ENCODE data around the gene STXBP4. TPM values are rescaled to one million over a fixed set of nuclear protein-coding genes. Genes with fewer than 3 reads are reported as not detected.

The STXBP4 gene
- total and polyA plus RNA-seq, 7 experiments from 2014 or later = 3.2 to 12.1 (median 8.6) TPM

GRCh38 chr17:55089256-55089655 is 120.7 kb downstream of the STXBP4 start:
- intact Hi-C loops (cut with micrococcal nuclease) = no loop called here
- DNase-seq (no peak), ATAC-seq (no peak)
- Mint-ChIP-seq H3K4me3 (no peak overlapping the region), H3K27ac (no peak overlapping the region), H3K9me3 (no peaks in the 10 kb centered on the region), H3K4me1 (peaks cover 0 to 22% (median 0%) of the 10 kb centered on the region in 7 donors), H3K36me3 (peaks cover 0 to 33% (median 13%) of the 10 kb centered on the region in 5 donors), H3K27me3 (no peaks in the 10 kb centered on the region)
- Histone ChIP-seq H3K36me3 (ENCODE audit: control insufficient read depth in 2 of 3, insufficient read depth in 3 of 3, low read length in 3 of 3) (no peaks in the 10 kb centered on the region), H3K9me3 (ENCODE audit: control insufficient read depth in 2 of 3, low read length in 3 of 3) (no peaks in the 10 kb centered on the region), H3K27ac (ENCODE audit: low read depth, low read length) (no peak overlapping the region), H3K4me3 (ENCODE audit: low read length) (no peak overlapping the region), H3K4me1 (ENCODE audit: control insufficient read depth in 2 of 2, insufficient read depth in 2 of 2, low read length in 2 of 2) (peaks cover 0 to 25% of the 10 kb centered on the region in 2 donors), H3K27me3 (ENCODE audit: control insufficient read depth in 2 of 2, insufficient read depth in 2 of 2, low read length in 2 of 2) (no peaks in the 10 kb centered on the region)
- POLR2A ChIA-PET = no interaction called here
- CTCF ChIA-PET = no interaction called here

- Histone ChIP-seq H3K9me3 (ENCODE audit: control insufficient read depth in 2 of 3, low read length in 3 of 3) (no peaks in the 10 kb centered on the region), H3K36me3 (ENCODE audit: control insufficient read depth in 2 of 3, insufficient read depth in 3 of 3, low read length in 3 of 3) (no peaks in the 10 kb centered on the region), H3K27ac (ENCODE audit: low read depth, low read length) (no peak overlapping the region), H3K4me1 (ENCODE audit: control insufficient read depth in 2 of 2, insufficient read depth in 2 of 2, low read length in 2 of 2) (peaks cover 0 to 25% of the 10 kb centered on the region in 2 donors), H3K27me3 (ENCODE audit: control insufficient read depth in 2 of 2, insufficient read depth in 2 of 2, low read length in 2 of 2) (no peaks in the 10 kb centered on the region), H3K4me3 (ENCODE audit: low read length) (no peak overlapping the region)
- Mint-ChIP-seq H3K4me3 (peak overlapping the region in 1 of 10 donors; percentile 47), H3K27ac (peak overlapping the region in 2 of 9 donors; percentile 41 to 87), H3K9me3 (no peaks in the 10 kb centered on the region), H3K36me3 (peaks cover 0 to 33% (median 13%) of the 10 kb centered on the region in 5 donors), H3K4me1 (peaks cover 0 to 22% (median 0%) of the 10 kb centered on the region in 7 donors), H3K27me3 (no peaks in the 10 kb centered on the region)
- CTCF ChIA-PET = interaction anchor here (0.7 kb wide), 2 partner anchors 9 to 627 kb away, joined by 3 read pairs; no protein-coding TSS in a partner anchor
- POLR2A ChIA-PET = no interaction called here
- peak in 1 of 9 donors; percentile 22 for DNase-seq
- ATAC-seq = peak; percentile 58
- intact Hi-C loops (cut with micrococcal nuclease) = loop anchor here in 1 of 2 donors (5.0 kb wide), 1 partner anchor 53 kb away; no protein-coding TSS in a partner anchor
Observed at GRCh38 chr17:55090079-55090492, 121.5 kb downstream of the STXBP4 start.

- H3K27ac ChIP-seq (ENCODE audit: low read depth, low read length) = no peak overlapping the region
- Mint-ChIP-seq H3K27ac (no peak overlapping the region), H3K27me3 (no peaks in the 10 kb centered on the region), H3K9me3 (no peaks in the 10 kb centered on the region), H3K4me3 (no peak overlapping the region), H3K36me3 (peaks cover 0 to 16% (median 7%) of the 10 kb centered on the region in 5 donors), H3K4me1 (peaks cover 0 to 22% (median 0%) of the 10 kb centered on the region in 7 donors)
- no peaks in the 10 kb centered on the region for H3K27me3 ChIP-seq (ENCODE audit: control insufficient read depth in 2 of 2, insufficient read depth in 2 of 2, low read length in 2 of 2)
- no peak overlapping the region for H3K4me3 ChIP-seq (ENCODE audit: low read length)
- DNase-seq (no peak), ATAC-seq (no peak)
- POLR2A ChIA-PET = no interaction called here
- peaks cover 0 to 25% of the 10 kb centered on the region in 2 donors for H3K4me1 ChIP-seq (ENCODE audit: control insufficient read depth in 2 of 2, insufficient read depth in 2 of 2, low read length in 2 of 2)
- no peaks in the 10 kb centered on the region for H3K36me3 ChIP-seq (ENCODE audit: control insufficient read depth in 2 of 3, insufficient read depth in 3 of 3, low read length in 3 of 3)
- H3K9me3 ChIP-seq (ENCODE audit: control insufficient read depth in 2 of 3, low read length in 3 of 3) = no peaks in the 10 kb centered on the region
- intact Hi-C loops (cut with micrococcal nuclease) = loop anchor here in 1 of 2 donors (5.0 kb wide), 1 partner anchor 56 kb away; no protein-coding TSS in a partner anchor
- CTCF ChIA-PET = no interaction called here
Observed at GRCh38 chr17:55093353-55093752, 124.8 kb downstream of the STXBP4 start.

GRCh38 chr17:55098765-55099164 is 130.2 kb downstream of the STXBP4 start:
- ChIA-PET POLR2A (no interaction called here), CTCF (no interaction called here)

GRCh38 chr17:55110521-55110920 is 142.0 kb downstream of the STXBP4 start:
- Histone ChIP-seq H3K9me3 (ENCODE audit: control insufficient read depth in 2 of 3, low read length in 3 of 3) (no peaks in the 10 kb centered on the region), H3K27ac (ENCODE audit: low read depth, low read length) (no peak overlapping the region), H3K4me1 (ENCODE audit: control insufficient read depth in 2 of 2, insufficient read depth in 2 of 2, low read length in 2 of 2) (no peaks in the 10 kb centered on the region), H3K36me3 (ENCODE audit: control insufficient read depth in 2 of 3, insufficient read depth in 3 of 3, low read length in 3 of 3) (no peaks in the 10 kb centered on the region), H3K27me3 (ENCODE audit: control insufficient read depth in 2 of 2, insufficient read depth in 2 of 2, low read length in 2 of 2) (no peaks in the 10 kb centered on the region), H3K4me3 (ENCODE audit: low read length) (no peak overlapping the region)
- CTCF ChIA-PET = no interaction called here
- Mint-ChIP-seq H3K27me3 (no peaks in the 10 kb centered on the region), H3K9me3 (peaks cover 0 to 18% (median 8%) of the 10 kb centered on the region in 11 donors), H3K36me3 (peaks cover 2 to 39% (median 25%) of the 10 kb centered on the region in 5 donors), H3K4me3 (no peak overlapping the region), H3K4me1 (no peaks in the 10 kb centered on the region), H3K27ac (no peak overlapping the region)
- POLR2A ChIA-PET = no interaction called here
- intact Hi-C loops (cut with micrococcal nuclease) = no loop called here
- ATAC-seq = no peak
- DNase-seq = no peak

More at GRCh38 chr17:55098765-55099164, 130.2 kb downstream of the STXBP4 start:
- Mint-ChIP-seq H3K27me3 (no peaks in the 10 kb centered on the region), H3K4me1 (peaks cover 0 to 2% (median 0%) of the 10 kb centered on the region in 7 donors), H3K9me3 (peaks cover 0 to 21% (median 3%) of the 10 kb centered on the region in 11 donors), H3K27ac (no peak overlapping the region), H3K36me3 (peaks cover 1 to 46% (median 12%) of the 10 kb centered on the region in 5 donors), H3K4me3 (no peak overlapping the region)
- DNase-seq (no peak), ATAC-seq (no peak)
- H3K4me1 ChIP-seq (ENCODE audit: control insufficient read depth in 2 of 2, insufficient read depth in 2 of 2, low read length in 2 of 2) = no peaks in the 10 kb centered on the region
- intact Hi-C loops (cut with micrococcal nuclease) = no loop called here
- no peaks in the 10 kb centered on the region for H3K36me3 ChIP-seq (ENCODE audit: control insufficient read depth in 2 of 3, insufficient read depth in 3 of 3, low read length in 3 of 3)
- H3K27me3 ChIP-seq (ENCODE audit: control insufficient read depth in 2 of 2, insufficient read depth in 2 of 2, low read length in 2 of 2) = no peaks in the 10 kb centered on the region
- no peaks in the 10 kb centered on the region for H3K9me3 ChIP-seq (ENCODE audit: control insufficient read depth in 2 of 3, low read length in 3 of 3)
- H3K4me3 ChIP-seq (ENCODE audit: low read length) = no peak overlapping the region
- no peak overlapping the region for H3K27ac ChIP-seq (ENCODE audit: low read depth, low read length)

- Mint-ChIP-seq H3K36me3 (peaks cover 0 to 16% (median 6%) of the 10 kb centered on the region in 5 donors), H3K27ac (no peak overlapping the region), H3K9me3 (peaks cover 0 to 3% (median 0%) of the 10 kb centered on the region in 11 donors), H3K4me1 (peaks cover 0 to 4% (median 0%) of the 10 kb centered on the region in 7 donors), H3K27me3 (no peaks in the 10 kb centered on the region), H3K4me3 (no peak overlapping the region)
- no peak overlapping the region for H3K27ac ChIP-seq (ENCODE audit: low read depth, low read length)
- no peak overlapping the region for H3K4me3 ChIP-seq (ENCODE audit: low read length)
- ChIA-PET POLR2A (no interaction called here), CTCF (no interaction called here)
- DNase-seq (no peak), ATAC-seq (no peak)
- H3K27me3 ChIP-seq (ENCODE audit: control insufficient read depth in 2 of 2, insufficient read depth in 2 of 2, low read length in 2 of 2) = no peaks in the 10 kb centered on the region
- H3K9me3 ChIP-seq (ENCODE audit: control insufficient read depth in 2 of 3, low read length in 3 of 3) = no peaks in the 10 kb centered on the region
- H3K4me1 ChIP-seq (ENCODE audit: control insufficient read depth in 2 of 2, insufficient read depth in 2 of 2, low read length in 2 of 2) = no peaks in the 10 kb centered on the region
- intact Hi-C loops (cut with micrococcal nuclease) = no loop called here
- no peaks in the 10 kb centered on the region for H3K36me3 ChIP-seq (ENCODE audit: control insufficient read depth in 2 of 3, insufficient read depth in 3 of 3, low read length in 3 of 3)
Observed at GRCh38 chr17:55114283-55114682, 145.7 kb downstream of the STXBP4 start.

- no peaks in the 10 kb centered on the region for H3K9me3 Mint-ChIP-seq
Observed at GRCh38 chr17:55116440-55116914, 147.9 kb downstream of the STXBP4 start.

More at GRCh38 chr17:55116440-55116914, 147.9 kb downstream of the STXBP4 start:
- no peak overlapping the region for H3K4me3 Mint-ChIP-seq
- H3K27me3 ChIP-seq (ENCODE audit: control insufficient read depth in 2 of 2, insufficient read depth in 2 of 2, low read length in 2 of 2) = no peaks in the 10 kb centered on the region
- no peaks in the 10 kb centered on the region for H3K4me1 ChIP-seq (ENCODE audit: control insufficient read depth in 2 of 2, insufficient read depth in 2 of 2, low read length in 2 of 2)
- H3K9me3 ChIP-seq (ENCODE audit: control insufficient read depth in 2 of 3, low read length in 3 of 3) = no peaks in the 10 kb centered on the region
- intact Hi-C loops (cut with micrococcal nuclease) = no loop called here
- no peaks in the 10 kb centered on the region for H3K36me3 ChIP-seq (ENCODE audit: control insufficient read depth in 2 of 3, insufficient read depth in 3 of 3, low read length in 3 of 3)
- no peaks in the 10 kb centered on the region for H3K27me3 Mint-ChIP-seq
- ChIA-PET CTCF (no interaction called here), POLR2A (no interaction called here)
- H3K27ac ChIP-seq (ENCODE audit: low read depth, low read length) = no peak overlapping the region
- ATAC-seq (no peak), DNase-seq (no peak)
- no peak overlapping the region for H3K4me3 ChIP-seq (ENCODE audit: low read length)
- peak overlapping the region in 1 of 9 donors; percentile 37 for H3K27ac Mint-ChIP-seq
- H3K4me1 Mint-ChIP-seq = peaks cover 0 to 4% (median 0%) of the 10 kb centered on the region in 7 donors
- H3K36me3 Mint-ChIP-seq = peaks cover 0 to 11% (median 6%) of the 10 kb centered on the region in 5 donors
